Thyroid gland (tissue), 4 donors: ENCODE data around the gene CDK5RAP3. TPM values are rescaled to one million over a fixed set of nuclear protein-coding genes. Genes with fewer than 3 reads are reported as not detected.

Experiments
- DNase-seq, 2 donors: peaks; one replicate each; pipeline ENCODE4 v3.0.0-alpha.2; 2019
- H3K27ac ChIP-seq, 3 donors: fragments of 200-600 bp; sonication (generic); 1 replicate in 2 of 3; 2 replicates in 1 of 3; pipeline ENCODE4 v1.5.1; 2016 to 2019; ENCODE audit warnings: mild to moderate bottlenecking in 1 of 3, moderate library complexity in 1 of 3
- H3K27me3 ChIP-seq: fragments of 200-600 bp; sonication (generic); one replicate; pipeline ENCODE4 v1.5.1; 2019
- H3K36me3 ChIP-seq, 2 donors: fragments of 200-600 bp; sonication (generic); one replicate each; pipeline ENCODE4 v1.5.1; 2016 to 2019
- H3K4me1 ChIP-seq, 2 donors: fragments of 200-600 bp; sonication (generic); one replicate each; pipeline ENCODE4 v1.5.1; 2017 to 2019
- H3K4me3 ChIP-seq, 3 donors: fragments of 200-600 bp; sonication (generic); replicated peaks in 1 of 3; 1 replicate in 2 of 3; 2 replicates in 1 of 3; pipeline ENCODE4 v1.5.1; 2016; ENCODE audit warnings: mild to moderate bottlenecking in 1 of 3
- H3K9me3 ChIP-seq: fragments of 200-600 bp; sonication (generic); one replicate; pipeline ENCODE4 v1.5.1; 2017
- CTCF ChIP-seq, 6 experiments: fragments of 200-600 bp in 3 of 6; fragments of 450-650 bp in 3 of 6; sonication (generic) in 3 of 6; IDR thresholded peaks; one replicate each; pipeline ENCODE4 v1.5.1; 2016 to 2019; ENCODE audit warnings: antibody characterized with exemption in 6 of 6, mild to moderate bottlenecking in 2 of 6, inconsistent platforms in 1 of 6, moderate library complexity in 1 of 6
- POLR2A ChIP-seq, 2 donors: fragments of 450-650 bp; IDR thresholded peaks; one replicate each; pipeline ENCODE4 v1.6.1; 2017; ENCODE audit warnings: antibody characterized with exemption in 2 of 2, mild to moderate bottlenecking in 2 of 2, moderate library complexity in 1 of 2
- WGBS, 2 donors: methylation state at CpG; one replicate each; pipeline ENCODE4 v1.1.5; 2017; 5-methylcytosine and 5-hydroxymethylcytosine counted together
- intact Hi-C: fragments of 100-400 bp; cut with DNase I; formaldehyde crosslinking; loops from one replicate; pipeline ENCODE4 v1.15.1; 2023
- total RNA-seq, 4 donors: library from RNA; depleted of rRNA; stranded (reverse); fragments of >200 nt; gene quantifications; one replicate each; pipeline ENCODE4 v1.2.3, GENCODE V29; 2016

The CDK5RAP3 gene
- total RNA-seq, 4 donors from 2014 or later, result 165 to 221 (median 193) TPM

GRCh38 chr17:48002266-48002915 lies 31.5 kb downstream of the CDK5RAP3 start:
- Histone ChIP-seq H3K9me3 (no peaks in the 10 kb centered on the region), H3K4me1 (peaks cover 10 to 30% of the 10 kb centered on the region in 2 donors), H3K27ac (peak overlapping the region; percentile 67 to 86 (median 81)), H3K36me3 (no peaks in the 10 kb centered on the region), H3K27me3 (no peaks in the 10 kb centered on the region), H3K4me3 (no peak overlapping the region)
- no peak for DNase-seq
- TF ChIP-seq CTCF (IDR thresholded peaks at IDR 0.05) (no peak), POLR2A (IDR thresholded peaks at IDR 0.05) (no peak)
- intact Hi-C loops, result no loop called here
- 26 to 27% methylated on average over 4 of the region's 4 CpGs for WGBS, 2 donors

GRCh38 chr17:48002916-48003416 lies 32.1 kb downstream of the CDK5RAP3 start:
- H3K27ac ChIP-seq, result peak overlapping the region; percentile 67 to 86 (median 81)

GRCh38 chr17:48003417-48004151 lies 32.7 kb downstream of the CDK5RAP3 start:
- intact Hi-C loops, result no loop called here
- no peaks in the 10 kb centered on the region for H3K9me3 ChIP-seq
- WGBS, 2 donors, result 86% methylated on average over 17 of the region's 17 CpGs
- H3K36me3 ChIP-seq, result no peaks in the 10 kb centered on the region
- no peak overlapping the region for H3K4me3 ChIP-seq
- DNase-seq, result no peak
- peak overlapping the region; percentile 67 to 86 (median 81) for H3K27ac ChIP-seq
- TF ChIP-seq POLR2A (IDR thresholded peaks at IDR 0.05) (no peak), CTCF (IDR thresholded peaks at IDR 0.05) (no peak)
- peaks cover 10 to 30% of the 10 kb centered on the region in 2 donors for H3K4me1 ChIP-seq
- no peaks in the 10 kb centered on the region for H3K27me3 ChIP-seq

More at GRCh38 chr17:48002916-48003416, 32.1 kb downstream of the CDK5RAP3 start:
- Histone ChIP-seq H3K4me3 (no peak overlapping the region), H3K27me3 (no peaks in the 10 kb centered on the region), H3K4me1 (peaks cover 10 to 30% of the 10 kb centered on the region in 2 donors), H3K9me3 (no peaks in the 10 kb centered on the region), H3K36me3 (no peaks in the 10 kb centered on the region)
- DNase-seq, result no peak
- WGBS, 2 donors, result 72 to 74% methylated on average over 7 of the region's 7 CpGs
- intact Hi-C loops, result no loop called here
- TF ChIP-seq POLR2A (IDR thresholded peaks at IDR 0.05) (no peak), CTCF (IDR thresholded peaks at IDR 0.05) (no peak)

GRCh38 chr17:48004983-48005382 lies 34.1 kb downstream of the CDK5RAP3 start:
- 51 to 68% methylated on average over 3 of the region's 3 CpGs for WGBS, 2 donors
- no peak overlapping the region for H3K4me3 ChIP-seq
- TF ChIP-seq CTCF (IDR thresholded peaks at IDR 0.05) (no peak), POLR2A (IDR thresholded peaks at IDR 0.05) (no peak)
- no peaks in the 10 kb centered on the region for H3K27me3 ChIP-seq
- intact Hi-C loops, result no loop called here
- H3K4me1 ChIP-seq, result peaks cover 10 to 30% of the 10 kb centered on the region in 2 donors
- DNase-seq, result no peak
- H3K27ac ChIP-seq, result peak overlapping the region; percentile 62 to 77 (median 71)
- no peaks in the 10 kb centered on the region for H3K36me3 ChIP-seq
- no peaks in the 10 kb centered on the region for H3K9me3 ChIP-seq
